Keratinocyte (primary cell): ENCODE data around the gene PIK3C3. TPM values are rescaled to one million over a fixed set of nuclear protein-coding genes. Genes with fewer than 3 reads are reported as not detected.

Experiments
- DNase-seq: peaks from one replicate; pipeline ENCODE4 v3.0.0-alpha.2; 2011; ENCODE audit warnings: low read depth, missing footprints, low spot score
- FAIRE-seq: peaks from 2 replicates; lab custom pipeline; 2011; peaks lifted over from hg19 to GRCh38; lab: Jason Lieb, UNC
- H2AFZ ChIP-seq: 2 replicates; pipeline ENCODE4 v1.6.0; 2012; ENCODE audit warnings: low read length, control low read depth, inconsistent platforms; ENCODE audit not compliant: control insufficient read depth
- H3K27ac ChIP-seq: 2 replicates; pipeline ENCODE4 v1.5.1; 2011; ENCODE audit warnings: low read length; ENCODE audit not compliant: control insufficient read depth, insufficient read depth
- H3K27me3 ChIP-seq: 3 replicates; pipeline ENCODE4 v1.6.0; 2011; ENCODE audit warnings: low read length; ENCODE audit not compliant: control insufficient read depth, insufficient read depth; ENCODE audit errors: extremely low read depth
- H3K36me3 ChIP-seq, 2 experiments: 2 replicates in 1 of 2; 3 replicates in 1 of 2; pipeline ENCODE4 v1.5.1; 2011; ENCODE audit warnings: low read length in 2 of 2, mild to moderate bottlenecking in 1 of 2; ENCODE audit not compliant: control insufficient read depth in 2 of 2, insufficient read depth in 2 of 2; ENCODE audit errors: extremely low read depth in 1 of 2
- H3K4me1 ChIP-seq: 3 replicates; pipeline ENCODE4 v1.5.1; 2011; ENCODE audit warnings: low read length; ENCODE audit not compliant: control insufficient read depth, insufficient read depth; ENCODE audit errors: extremely low read depth
- H3K4me2 ChIP-seq: 3 replicates; pipeline ENCODE4 v1.6.0; 2011; ENCODE audit warnings: low read depth, low read length; ENCODE audit not compliant: control insufficient read depth, insufficient read depth; ENCODE audit errors: extremely low read depth
- H3K4me3 ChIP-seq, 3 experiments: fragments of 200-600 bp in 1 of 3; sonication (generic) in 1 of 3; 2 replicates in 2 of 3; 3 replicates in 1 of 3; pipeline ENCODE4 v1.5.1; 2011 to 2016; ENCODE audit warnings: low read length in 3 of 3, mild to moderate bottlenecking in 3 of 3, control low read depth in 2 of 3, inconsistent platforms in 1 of 3, low read depth in 1 of 3, mixed read lengths in 1 of 3, mixed run types in 1 of 3, moderate library complexity in 1 of 3; ENCODE audit not compliant: control insufficient read depth in 2 of 3, insufficient read depth in 2 of 3; ENCODE audit errors: extremely low read depth in 1 of 3
- H3K79me2 ChIP-seq: 2 replicates; pipeline ENCODE4 v1.6.0; 2012; ENCODE audit warnings: low read length; ENCODE audit not compliant: control insufficient read depth, insufficient read depth
- H3K9ac ChIP-seq: 3 replicates; pipeline ENCODE4 v1.6.0; 2011; ENCODE audit warnings: low read length; ENCODE audit not compliant: control insufficient read depth, insufficient read depth; ENCODE audit errors: extremely low read depth
- H3K9me1 ChIP-seq: 3 replicates; pipeline ENCODE4 v1.6.0; 2011; ENCODE audit warnings: low read length; ENCODE audit not compliant: control insufficient read depth, insufficient read depth; ENCODE audit errors: extremely low read depth
- H3K9me3 ChIP-seq: 2 replicates; pipeline ENCODE4 v1.5.1; 2012; ENCODE audit warnings: low read depth, low read length; ENCODE audit not compliant: control insufficient read depth
- H4K20me1 ChIP-seq: 3 replicates; pipeline ENCODE4 v1.6.0; 2011; ENCODE audit warnings: low read length; ENCODE audit not compliant: control insufficient read depth, insufficient read depth; ENCODE audit errors: extremely low read depth
- EZH2 ChIP-seq: IDR thresholded peaks from one replicate; pipeline ENCODE4 v1.6.1; 2012; ENCODE audit warnings: inconsistent platforms, mild to moderate bottlenecking, low read length, moderate library complexity
- dilution Hi-C: fragments of 300-500 bp; cut with MboI; formaldehyde crosslinking; loops from one replicate; pipeline ENCODE4 v1.7.0; 2020; ENCODE audit warnings: low sequenced_read_pairs; ENCODE audit not compliant: extremely low pct_ligation_motif_present
- polyA plus RNA-seq, 5 experiments: library from polyadenylated mRNA; depleted of rRNA in 3 of 5; stranded (reverse) in 3 of 5; stranded (forward) in 1 of 5; unstranded in 1 of 5; fragments of >200 nt; gene quantifications; 1 replicate in 1 of 5; 2 replicates in 3 of 5; 3 replicates in 1 of 5; pipeline versions ENCODE4 v1.2.1 to v1.2.3, GENCODE V29; 2011 to 2012; ENCODE audit warnings: missing spikeins in 2 of 5, low read depth in 1 of 5, low replicate concordance in 1 of 5
- TF ChIP-seq, protein P1 (sequence below), 3 experiments: IDR thresholded peaks in 1 of 3; conservative IDR thresholded peaks in 1 of 3; optimal IDR thresholded peaks in 1 of 3; 2 replicates in 2 of 3; 3 replicates in 1 of 3; pipeline versions ENCODE3 to v1.5.1; 2011; ENCODE audit warnings: low read length in 3 of 3, mild to moderate bottlenecking in 3 of 3, moderate library complexity in 2 of 3, control low read depth in 1 of 3, inconsistent platforms in 1 of 3; ENCODE audit not compliant: insufficient read depth in 2 of 3; ENCODE audit errors: extremely low read depth in 1 of 3

PIK3C3 gene
- polyA plus RNA-seq, 1 donor (not counting 4 experiments of a cell fraction or from before 2014, with no cell fraction given): 65.0 TPM

DNA sequence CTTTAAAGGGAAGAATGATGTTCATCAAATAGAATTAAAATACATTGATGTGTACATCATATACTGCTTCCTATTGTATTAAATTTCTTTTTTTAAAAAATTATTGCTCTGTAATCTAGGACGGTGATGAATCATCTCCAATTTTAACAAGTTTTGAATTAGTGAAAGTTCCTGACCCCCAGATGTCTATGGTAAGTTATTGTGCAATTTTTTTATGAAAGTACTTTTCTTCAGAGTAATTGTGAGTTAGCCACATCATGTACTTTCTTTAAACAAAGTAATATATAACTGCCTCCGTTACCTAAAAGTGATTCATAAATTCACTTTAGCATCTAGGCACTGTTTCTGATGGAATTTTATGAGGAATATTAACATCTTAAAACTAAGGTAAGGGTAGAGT, 38.1 kb downstream of the PIK3C3 start:
- no peaks in the 10 kb centered on the region for H4K20me1 ChIP-seq
- no peaks in the 10 kb centered on the region for H3K79me2 ChIP-seq
- DNase-seq: no peak
- H3K4me2 ChIP-seq: no peak overlapping the region
- peaks cover 6 to 13% of the 10 kb centered on the region in 2 experiments for H3K36me3 ChIP-seq
- H3K9ac ChIP-seq: no peak overlapping the region
- no peak overlapping the region for H2AFZ ChIP-seq
- dilution Hi-C loops: no loop called here
- no peak overlapping the region for H3K4me3 ChIP-seq
- no peak overlapping the region for H3K27ac ChIP-seq
- H3K9me1 ChIP-seq: no peaks in the 10 kb centered on the region
- FAIRE-seq: no peak
- no peak for TF ChIP-seq EZH2
- TF ChIP-seq, protein P1, sequence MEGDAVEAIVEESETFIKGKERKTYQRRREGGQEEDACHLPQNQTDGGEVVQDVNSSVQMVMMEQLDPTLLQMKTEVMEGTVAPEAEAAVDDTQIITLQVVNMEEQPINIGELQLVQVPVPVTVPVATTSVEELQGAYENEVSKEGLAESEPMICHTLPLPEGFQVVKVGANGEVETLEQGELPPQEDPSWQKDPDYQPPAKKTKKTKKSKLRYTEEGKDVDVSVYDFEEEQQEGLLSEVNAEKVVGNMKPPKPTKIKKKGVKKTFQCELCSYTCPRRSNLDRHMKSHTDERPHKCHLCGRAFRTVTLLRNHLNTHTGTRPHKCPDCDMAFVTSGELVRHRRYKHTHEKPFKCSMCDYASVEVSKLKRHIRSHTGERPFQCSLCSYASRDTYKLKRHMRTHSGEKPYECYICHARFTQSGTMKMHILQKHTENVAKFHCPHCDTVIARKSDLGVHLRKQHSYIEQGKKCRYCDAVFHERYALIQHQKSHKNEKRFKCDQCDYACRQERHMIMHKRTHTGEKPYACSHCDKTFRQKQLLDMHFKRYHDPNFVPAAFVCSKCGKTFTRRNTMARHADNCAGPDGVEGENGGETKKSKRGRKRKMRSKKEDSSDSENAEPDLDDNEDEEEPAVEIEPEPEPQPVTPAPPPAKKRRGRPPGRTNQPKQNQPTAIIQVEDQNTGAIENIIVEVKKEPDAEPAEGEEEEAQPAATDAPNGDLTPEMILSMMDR (optimal IDR thresholded peaks at IDR 0.05 in 1 of 3, IDR thresholded peaks at IDR 0.05 in 1 of 3, conservative IDR thresholded peaks at IDR 0.05 in 1 of 3; ENCODE audit: extremely low read depth in 1 of 3, insufficient read depth in 2 of 3, low read length in 3 of 3): no peak
- no peaks in the 10 kb centered on the region for H3K4me1 ChIP-seq
- H3K9me3 ChIP-seq: no peaks in the 10 kb centered on the region
- H3K27me3 ChIP-seq: no peaks in the 10 kb centered on the region

DNA sequence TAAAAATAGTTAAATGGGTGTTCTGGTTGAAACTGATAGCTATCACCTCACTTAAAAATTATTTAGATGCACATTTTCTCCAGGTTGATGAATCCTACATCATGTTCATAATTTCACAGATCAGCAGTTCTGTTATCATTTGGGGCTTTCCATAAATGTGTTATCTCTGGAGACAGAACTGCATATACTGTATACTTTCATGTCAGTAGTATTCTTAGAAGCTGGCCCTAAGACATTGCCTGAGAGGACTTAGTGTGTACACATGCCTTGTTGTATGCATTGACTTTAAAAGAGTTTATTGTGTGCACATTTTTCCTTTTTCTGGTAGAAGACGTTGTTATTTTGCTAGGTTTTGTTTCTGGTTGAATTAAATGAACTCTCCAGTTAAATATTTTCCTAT, 41.0 kb downstream of the PIK3C3 start:
- Histone ChIP-seq H3K27ac (no peak overlapping the region), H3K79me2 (no peaks in the 10 kb centered on the region), H4K20me1 (no peaks in the 10 kb centered on the region), H3K4me1 (no peaks in the 10 kb centered on the region), H3K9me3 (no peaks in the 10 kb centered on the region), H3K9me1 (no peaks in the 10 kb centered on the region), H2AFZ (no peak overlapping the region), H3K4me3 (no peak overlapping the region), H3K27me3 (no peaks in the 10 kb centered on the region), H3K9ac (no peak overlapping the region), H3K4me2 (no peak overlapping the region), H3K36me3 (peaks cover 9 to 11% of the 10 kb centered on the region in 2 experiments)
- dilution Hi-C loops: no loop called here
- DNase-seq (no peak), FAIRE-seq (no peak)
- TF ChIP-seq, protein P1 (optimal IDR thresholded peaks at IDR 0.05 in 1 of 3, IDR thresholded peaks at IDR 0.05 in 1 of 3, conservative IDR thresholded peaks at IDR 0.05 in 1 of 3; ENCODE audit: extremely low read depth in 1 of 3, insufficient read depth in 2 of 3, low read length in 3 of 3): no peak
- no peak for TF ChIP-seq EZH2
